Central memory CD8-positive, alpha-beta T cell (primary cell): ENCODE results near the gene WIPF2.
A peak's percentile ranks its signal among the peaks of the same experiment; 100 is the strongest.

Experiments
- ATAC-seq: fragments of 150-1000 bp; cut with Tn5 transposase; replicated peaks from 2 replicates; pipeline ENCODE4 v1.10.0; 2022; ENCODE audit warnings: mild to moderate bottlenecking, moderate FRiP score, moderate number of reproducible peaks; ENCODE audit not compliant: poor library complexity, severe bottlenecking; ENCODE audit errors: extremely low read depth
- DNase-seq, 2 donors: peaks; one replicate each; pipeline ENCODE4 v3.0.0; 2021; ENCODE audit warnings: low spot score in 2 of 2
- H3K27ac Mint-ChIP-seq: one replicate; pipeline ENCODE4 v1.8.0; 2022; ENCODE audit warnings: low read depth, mild to moderate bottlenecking, moderate library complexity, mixed read lengths
- H3K27me3 Mint-ChIP-seq: one replicate; pipeline ENCODE4 v1.8.0; 2022; ENCODE audit warnings: mixed read lengths
- H3K36me3 Mint-ChIP-seq: one replicate; pipeline ENCODE4 v1.8.0; 2022; ENCODE audit warnings: mild to moderate bottlenecking, moderate library complexity, mixed read lengths; ENCODE audit not compliant: insufficient read depth
- H3K4me1 Mint-ChIP-seq: one replicate; pipeline ENCODE4 v1.8.0; 2022; ENCODE audit warnings: mixed read lengths
- H3K4me3 Mint-ChIP-seq: one replicate; pipeline ENCODE4 v1.8.0; 2022; ENCODE audit warnings: mild to moderate bottlenecking, moderate library complexity, mixed read lengths
- H3K9me3 Mint-ChIP-seq: one replicate; pipeline ENCODE4 v1.8.0; 2022; ENCODE audit warnings: mixed read lengths

WIPF2 gene

GRCh38 chr17:40323391-40324381, 104.6 kb downstream of the WIPF2 start:
- ATAC-seq (peak; percentile 37), DNase-seq (peak; percentile 59 to 87)
- H3K27me3 Mint-ChIP-seq, result no peaks in the 10 kb centered on the region
- peaks cover 77% of the 10 kb centered on the region for H3K36me3 Mint-ChIP-seq
- no peaks in the 10 kb centered on the region for H3K9me3 Mint-ChIP-seq
- peak overlapping the region; percentile 79 for H3K4me3 Mint-ChIP-seq
- peak overlapping the region; percentile 96 for H3K27ac Mint-ChIP-seq
- peaks cover 93% of the 10 kb centered on the region for H3K4me1 Mint-ChIP-seq

- peak overlapping the region; percentile 79 for H3K4me3 Mint-ChIP-seq
- H3K27ac Mint-ChIP-seq, result peak overlapping the region; percentile 96
- peaks cover 91% of the 10 kb centered on the region for H3K4me1 Mint-ChIP-seq
- no peak for DNase-seq
- no peaks in the 10 kb centered on the region for H3K9me3 Mint-ChIP-seq
- no peaks in the 10 kb centered on the region for H3K27me3 Mint-ChIP-seq
- no peak for ATAC-seq
- H3K36me3 Mint-ChIP-seq, result peaks cover 62% of the 10 kb centered on the region
Measured at GRCh38 chr17:40325156-40326013, 106.3 kb downstream of the WIPF2 start.

GRCh38 chr17:40326014-40326831, 107.1 kb downstream of the WIPF2 start:
- peaks cover 90% of the 10 kb centered on the region for H3K4me1 Mint-ChIP-seq
- peak overlapping the region; percentile 79 for H3K4me3 Mint-ChIP-seq
- H3K27me3 Mint-ChIP-seq, result no peaks in the 10 kb centered on the region
- peaks cover 54% of the 10 kb centered on the region for H3K36me3 Mint-ChIP-seq
- DNase-seq (peak; percentile 46 to 75), ATAC-seq (peak; percentile 29)
- H3K9me3 Mint-ChIP-seq, result no peaks in the 10 kb centered on the region
- H3K27ac Mint-ChIP-seq, result peak overlapping the region; percentile 96

GRCh38 chr17:40326832-40327199, 107.7 kb downstream of the WIPF2 start:
- ATAC-seq (no peak), DNase-seq (no peak)
- Mint-ChIP-seq H3K36me3 (peaks cover 49% of the 10 kb centered on the region), H3K4me1 (peaks cover 90% of the 10 kb centered on the region), H3K9me3 (no peaks in the 10 kb centered on the region), H3K27ac (peak overlapping the region; percentile 96), H3K4me3 (peak overlapping the region; percentile 79), H3K27me3 (no peaks in the 10 kb centered on the region)

- peak overlapping the region; percentile 96 for H3K27ac Mint-ChIP-seq
- H3K4me1 Mint-ChIP-seq, result peaks cover 88% of the 10 kb centered on the region
- no peaks in the 10 kb centered on the region for H3K9me3 Mint-ChIP-seq
- H3K27me3 Mint-ChIP-seq, result no peaks in the 10 kb centered on the region
- peak overlapping the region; percentile 79 for H3K4me3 Mint-ChIP-seq
- no peak for ATAC-seq
- peaks cover 46% of the 10 kb centered on the region for H3K36me3 Mint-ChIP-seq
- no peak for DNase-seq
Measured at GRCh38 chr17:40327244-40327729, 108.2 kb downstream of the WIPF2 start.

- DNase-seq (no peak), ATAC-seq (no peak)
- Mint-ChIP-seq H3K9me3 (no peaks in the 10 kb centered on the region), H3K27ac (peak overlapping the region; percentile 96), H3K27me3 (no peaks in the 10 kb centered on the region), H3K4me1 (peaks cover 88% of the 10 kb centered on the region), H3K36me3 (peaks cover 40% of the 10 kb centered on the region), H3K4me3 (peak overlapping the region; percentile 79)
Measured at GRCh38 chr17:40327735-40328385, 108.8 kb downstream of the WIPF2 start.

GRCh38 chr17:40328386-40328766, 109.3 kb downstream of the WIPF2 start:
- ATAC-seq (no peak), DNase-seq (no peak)
- H3K9me3 Mint-ChIP-seq, result no peaks in the 10 kb centered on the region
- peaks cover 37% of the 10 kb centered on the region for H3K36me3 Mint-ChIP-seq
- no peaks in the 10 kb centered on the region for H3K27me3 Mint-ChIP-seq
- H3K4me1 Mint-ChIP-seq, result peaks cover 83% of the 10 kb centered on the region
- peak overlapping the region; percentile 30 for H3K4me3 Mint-ChIP-seq
- peak overlapping the region; percentile 96 for H3K27ac Mint-ChIP-seq

- ATAC-seq (no peak), DNase-seq (no peak)
- peak overlapping the region; percentile 33 for H3K4me3 Mint-ChIP-seq
- H3K4me1 Mint-ChIP-seq, result peaks cover 83% of the 10 kb centered on the region
- H3K9me3 Mint-ChIP-seq, result no peaks in the 10 kb centered on the region
- H3K27me3 Mint-ChIP-seq, result no peaks in the 10 kb centered on the region
- H3K36me3 Mint-ChIP-seq, result peaks cover 29% of the 10 kb centered on the region
- H3K27ac Mint-ChIP-seq, result peak overlapping the region; percentile 68
Measured at GRCh38 chr17:40329839-40330794, 111.0 kb downstream of the WIPF2 start.

- no peak for DNase-seq
- no peaks in the 10 kb centered on the region for H3K9me3 Mint-ChIP-seq
- no peaks in the 10 kb centered on the region for H3K27me3 Mint-ChIP-seq
- H3K4me3 Mint-ChIP-seq, result peak overlapping the region; percentile 33
- H3K27ac Mint-ChIP-seq, result peak overlapping the region; percentile 80
- peaks cover 25% of the 10 kb centered on the region for H3K36me3 Mint-ChIP-seq
- peaks cover 77% of the 10 kb centered on the region for H3K4me1 Mint-ChIP-seq
- ATAC-seq, result no peak
Measured at GRCh38 chr17:40330850-40331470, 111.9 kb downstream of the WIPF2 start.

- Mint-ChIP-seq H3K27me3 (no peaks in the 10 kb centered on the region), H3K4me1 (peaks cover 71% of the 10 kb centered on the region), H3K4me3 (peak overlapping the region; percentile 8), H3K9me3 (no peaks in the 10 kb centered on the region), H3K36me3 (peaks cover 22% of the 10 kb centered on the region), H3K27ac (peak overlapping the region; percentile 80)
- DNase-seq (no peak), ATAC-seq (no peak)
Measured at GRCh38 chr17:40331743-40332641, 112.9 kb downstream of the WIPF2 start.
